Measurements from ENCODE around the gene PEX14.

Gene PEX14

GRCh38 chr1:10672343-10673050 lies 197.7 kb downstream of the PEX14 start:
- no peak for DNase-seq

GRCh38 chr1:10673109-10673711 lies 198.5 kb downstream of the PEX14 start:
- DNase-seq: no peak

- DNase-seq: no peak
Observed at GRCh38 chr1:10674222-10674621, 199.5 kb downstream of the PEX14 start.

GRCh38 chr1:10674700-10675609 lies 200.2 kb downstream of the PEX14 start:
- no peak for DNase-seq

- no peak for DNase-seq
Observed at GRCh38 chr1:10675813-10676212, 201.1 kb downstream of the PEX14 start.

GRCh38 chr1:10676963-10677362 lies 202.2 kb downstream of the PEX14 start:
- DNase-seq: no peak

GRCh38 chr1:10677491-10678391 lies 203.0 kb downstream of the PEX14 start:
- no peak for DNase-seq

- no peak for DNase-seq
Observed at GRCh38 chr1:10678402-10678801, 203.7 kb downstream of the PEX14 start.

- DNase-seq: no peak
Observed at GRCh38 chr1:10678852-10679251, 204.1 kb downstream of the PEX14 start.

- DNase-seq: no peak
Observed at GRCh38 chr1:10679496-10680220, 204.9 kb downstream of the PEX14 start.
